Right ventricle myocardium inferior (tissue), 1 donor: ENCODE results near the gene CACNA2D3. TPM values are rescaled to one million over a fixed set of nuclear protein-coding genes. Genes with fewer than 3 reads are reported as not detected.
A peak's percentile ranks its signal among the peaks of the same experiment; 100 is the strongest.

Experiments
- ATAC-seq: fragments of 200-7000 bp; cut with Tn5 transposase; one replicate; pipeline ENCODE4 v1.9.1; 2020; ENCODE audit warnings: mild to moderate bottlenecking, moderate library complexity
- DNase-seq: peaks from one replicate; pipeline ENCODE4 v3.0.0; 2021; ENCODE audit errors: missing footprints
- intact Hi-C: fragments of 100-400 bp; cut with DNase I; formaldehyde crosslinking; loops from one replicate; pipeline ENCODE4 v1.11.0; 2022
- total RNA-seq: library from RNA; stranded (reverse); fragmentation: NEBNext Ultra II Directional; extraction: Animal tissue kit (Norgen Biotek cat#: 25700); gene quantifications from one replicate; pipeline ENCODE4 v1.2.1, GENCODE V29; 2021
- donor health status: DM: no; HTN: yes; CAD: no; lungs with severe emphysema.

Gene CACNA2D3
- total RNA-seq, 1 donor from 2014 or later = 33.7 TPM

GRCh38 chr3:54372232-54372631, 249.9 kb downstream of the CACNA2D3 start:
- no peak for DNase-seq
- intact Hi-C loops = loop anchor here (5.0 kb wide), 1 partner anchor 435 kb away; no protein-coding TSS in a partner anchor
- ATAC-seq = no peak

GRCh38 chr3:54374214-54374852, 252.0 kb downstream of the CACNA2D3 start:
- DNase-seq (no peak), ATAC-seq (no peak)
- intact Hi-C loops = loop anchor here (2.0 to 5.0 kb wide), 2 partner anchors 228 to 437 kb away; no protein-coding TSS in a partner anchor

- DNase-seq = no peak
- intact Hi-C loops = no loop called here
- peak; percentile 76 for ATAC-seq
Measured at GRCh38 chr3:54376142-54376807, 253.9 kb downstream of the CACNA2D3 start.

GRCh38 chr3:54376939-54377578, 254.7 kb downstream of the CACNA2D3 start:
- ATAC-seq (peak; percentile 57), DNase-seq (no peak)

DNA sequence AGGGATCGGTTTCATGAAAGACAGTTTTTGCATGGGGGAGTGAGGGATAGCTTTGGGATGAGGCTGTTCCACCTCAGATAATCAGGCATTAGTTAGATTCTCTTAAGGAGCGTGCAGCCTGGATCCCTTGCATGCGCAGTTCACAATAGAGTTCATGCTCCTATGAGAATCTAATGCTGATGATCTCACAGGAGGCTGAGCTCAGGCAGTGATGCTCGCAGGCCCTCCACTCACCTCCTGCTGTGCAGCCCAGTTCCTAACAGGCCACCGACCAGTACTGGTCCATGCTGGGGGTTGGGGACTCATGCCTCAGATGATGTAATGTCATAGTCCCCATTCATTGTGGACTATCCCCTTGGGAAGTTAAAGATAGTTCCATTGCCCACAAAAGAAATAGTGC, 255.8 kb downstream of the CACNA2D3 start:
- ATAC-seq = no peak
- intact Hi-C loops = no loop called here
- DNase-seq = no peak

More at GRCh38 chr3:54376939-54377578, 254.7 kb downstream of the CACNA2D3 start:
- intact Hi-C loops = no loop called here

- ATAC-seq (no peak), DNase-seq (no peak)
- intact Hi-C loops = no loop called here
Measured at GRCh38 chr3:54384279-54384678, 261.9 kb downstream of the CACNA2D3 start.

- ATAC-seq (no peak), DNase-seq (no peak)
- intact Hi-C loops = no loop called here
Measured at GRCh38 chr3:54390582-54390981, 268.2 kb downstream of the CACNA2D3 start.

- intact Hi-C loops = no loop called here
- ATAC-seq (no peak), DNase-seq (no peak)
Measured at GRCh38 chr3:54393150-54393549, 270.8 kb downstream of the CACNA2D3 start.

DNA sequence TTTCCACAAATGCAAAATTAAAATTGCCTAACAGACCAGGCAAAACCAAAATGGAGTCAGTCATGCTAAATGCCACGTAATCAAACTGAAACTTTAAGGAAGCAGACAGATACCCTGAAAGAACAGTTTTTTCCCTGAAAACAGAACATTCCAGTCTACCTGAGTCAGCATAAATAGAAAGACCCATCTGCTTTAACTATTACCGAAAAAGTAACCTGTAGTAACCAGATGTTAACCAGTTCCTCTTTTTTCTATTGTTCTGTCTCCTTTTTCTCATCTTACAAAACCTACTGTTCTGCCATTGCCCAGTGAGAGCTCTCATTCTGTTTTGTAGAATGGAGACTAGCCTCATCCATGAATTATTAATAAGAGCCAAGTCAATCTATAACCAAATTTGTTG, 286.0 kb downstream of the CACNA2D3 start:
- ATAC-seq (no peak), DNase-seq (no peak)
- intact Hi-C loops = no loop called here

GRCh38 chr3:54421943-54422342, 299.6 kb downstream of the CACNA2D3 start:
- no peak for DNase-seq
- no peak for ATAC-seq
- intact Hi-C loops = no loop called here

GRCh38 chr3:54424292-54424691, 301.9 kb downstream of the CACNA2D3 start:
- no peak for DNase-seq
- ATAC-seq = no peak
- intact Hi-C loops = no loop called here

DNA sequence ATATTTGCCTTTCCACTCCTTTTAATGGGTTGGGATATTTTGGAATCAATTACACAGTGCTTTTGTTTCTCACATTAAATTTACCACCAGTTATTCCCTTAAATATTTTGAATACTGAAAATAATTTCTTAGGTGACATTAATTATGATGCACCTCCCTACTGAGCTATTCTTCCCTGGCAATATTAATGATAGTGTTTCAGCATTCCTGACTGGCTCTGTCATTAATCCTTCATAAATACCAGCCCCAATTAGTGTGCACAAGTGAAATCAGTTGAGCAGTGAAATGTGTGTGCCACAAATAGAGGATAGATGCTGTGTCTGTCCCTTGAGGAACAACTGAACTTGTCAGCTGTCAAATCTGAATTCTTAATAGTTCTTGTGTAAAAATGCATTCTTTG, 304.0 kb downstream of the CACNA2D3 start:
- DNase-seq (no peak), ATAC-seq (no peak)
- intact Hi-C loops = no loop called here

DNA sequence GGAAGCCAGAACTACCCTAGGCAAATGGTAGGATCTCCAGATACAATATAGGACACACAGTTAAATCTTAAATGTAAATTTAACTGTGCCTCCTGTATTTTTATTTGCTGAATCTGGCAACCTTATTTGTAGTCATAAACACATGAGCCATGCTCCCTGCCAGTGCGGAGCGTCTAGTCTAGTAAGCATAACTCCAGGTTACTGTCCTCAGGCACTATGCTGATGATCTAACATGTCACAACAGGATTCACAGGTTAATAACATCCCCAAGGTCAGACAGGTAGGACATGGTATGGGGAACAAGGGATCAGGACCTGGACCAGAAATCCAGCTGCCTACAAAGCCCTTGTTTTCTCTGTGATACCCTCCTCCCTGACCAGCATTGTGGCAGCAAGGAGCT, 305.1 kb downstream of the CACNA2D3 start:
- intact Hi-C loops = no loop called here

GRCh38 chr3:54427941-54428871, 305.9 kb downstream of the CACNA2D3 start:
- DNase-seq = no peak
- intact Hi-C loops = no loop called here

More for the DNA sequence above, 305.1 kb downstream of the CACNA2D3 start:
- ATAC-seq = peak; percentile 20
- no peak for DNase-seq

DNA sequence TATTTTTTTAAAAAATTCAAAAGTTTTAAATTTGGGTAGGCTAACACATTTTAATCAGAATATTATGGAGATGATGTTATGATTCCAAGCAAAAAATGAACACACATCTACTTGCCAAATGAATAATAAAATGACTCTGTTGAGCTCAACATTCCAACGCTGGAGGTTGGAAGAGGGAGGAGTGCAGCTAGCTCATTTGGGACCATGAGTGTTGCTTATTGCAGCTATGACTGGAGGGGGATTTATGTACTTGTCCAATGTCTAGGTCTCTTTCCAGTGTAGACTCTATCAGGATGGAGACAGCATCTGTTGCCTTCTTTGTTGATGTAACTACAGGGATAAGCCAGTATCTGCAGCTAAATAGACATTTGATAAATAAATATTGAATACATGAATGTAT, 310.6 kb downstream of the CACNA2D3 start:
- intact Hi-C loops = loop anchor here (10.0 kb wide), 1 partner anchor 422 kb away; no protein-coding TSS in a partner anchor
- no peak for ATAC-seq

More at GRCh38 chr3:54427941-54428871, 305.9 kb downstream of the CACNA2D3 start:
- ATAC-seq = no peak

DNA sequence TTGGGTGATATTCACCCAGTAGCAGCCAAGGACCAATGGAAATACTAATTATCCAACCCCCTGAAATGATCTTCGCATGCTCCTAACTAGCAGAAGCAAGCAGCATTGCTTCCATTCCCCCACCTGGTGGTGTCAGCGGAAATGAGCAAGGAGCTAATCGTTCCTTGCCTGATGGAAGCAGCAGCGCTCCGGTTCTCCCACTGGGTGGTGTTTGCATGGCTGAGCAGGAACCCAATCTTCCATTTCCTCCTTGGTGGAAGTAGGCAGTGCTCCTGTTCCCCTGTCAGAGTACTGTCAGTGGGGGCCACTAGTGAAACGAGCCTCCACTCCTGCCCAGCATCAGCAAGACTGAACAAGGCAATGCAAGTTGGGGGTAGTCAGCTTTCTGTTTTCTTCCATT, 311.5 kb downstream of the CACNA2D3 start:
- DNase-seq (no peak), ATAC-seq (no peak)
- intact Hi-C loops = loop anchor here (10.0 kb wide), 1 partner anchor 421 kb away; no protein-coding TSS in a partner anchor

More for the DNA sequence above, 310.6 kb downstream of the CACNA2D3 start:
- DNase-seq = no peak

GRCh38 chr3:54434756-54435155, 312.4 kb downstream of the CACNA2D3 start:
- no peak for DNase-seq
- ATAC-seq = no peak
- intact Hi-C loops = loop anchor here (10.0 kb wide), 1 partner anchor 420 kb away; no protein-coding TSS in a partner anchor

DNA sequence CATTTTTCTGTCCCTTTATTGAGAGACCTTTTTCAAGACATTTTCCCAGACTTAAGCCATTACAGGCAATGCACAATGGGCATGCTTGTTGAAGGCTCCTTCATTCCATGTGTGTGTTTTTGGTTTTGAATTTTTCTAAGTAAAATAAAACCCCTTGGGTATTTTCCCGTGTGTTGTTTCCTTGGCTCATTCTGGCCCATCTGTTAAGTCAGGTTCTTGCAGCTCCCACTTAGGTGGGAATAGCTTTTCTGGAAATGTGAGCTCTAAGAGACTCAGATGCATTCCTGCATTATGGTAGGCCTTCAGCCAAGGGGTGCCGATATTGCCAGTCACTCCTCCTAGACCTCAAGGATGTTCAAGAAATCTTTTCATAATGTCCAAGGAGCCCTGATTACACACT, 314.9 kb downstream of the CACNA2D3 start:
- intact Hi-C loops = loop anchor here (10.0 kb wide), 1 partner anchor 418 kb away; no protein-coding TSS in a partner anchor
- no peak for DNase-seq
- ATAC-seq = no peak
